ENCODE measurements around the gene RPAP3.

- TF ChIP-seq RAD21 (IDR thresholded peaks at IDR 0.05) (peak; percentile 30 to 57), CTCF (IDR thresholded peaks at IDR 0.05; ENCODE audit: low read depth, low read length, missing input control) (peak; percentile 11), SP1 (IDR thresholded peaks at IDR 0.05) (peak; percentile 53), TAF1 (conservative IDR thresholded peaks at IDR 0.05) (no peak)
Measured at GRCh38 chr12:47736877-47737676, 31.2 kb upstream of the RPAP3 start.
